Right ventricle myocardium inferior (tissue), 1 donor: ENCODE results near the gene RACGAP1. TPM values are rescaled to one million over a fixed set of nuclear protein-coding genes. Genes with fewer than 3 reads are reported as not detected.

Experiments
- ATAC-seq: fragments of 200-7000 bp; cut with Tn5 transposase; one replicate; pipeline ENCODE4 v1.9.1; 2020; ENCODE audit warnings: mild to moderate bottlenecking, moderate library complexity
- DNase-seq: peaks from one replicate; pipeline ENCODE4 v3.0.0; 2021; ENCODE audit errors: missing footprints
- intact Hi-C: fragments of 100-400 bp; cut with DNase I; formaldehyde crosslinking; loops from one replicate; pipeline ENCODE4 v1.11.0; 2022
- total RNA-seq: library from RNA; stranded (reverse); fragmentation: NEBNext Ultra II Directional; extraction: Animal tissue kit (Norgen Biotek cat#: 25700); gene quantifications from one replicate; pipeline ENCODE4 v1.2.1, GENCODE V29; 2021
- donor health status: DM: no; HTN: yes; CAD: no; lungs with severe emphysema.

Gene RACGAP1
- total RNA-seq, 1 donor from 2014 or later, result 7.3 TPM

DNA sequence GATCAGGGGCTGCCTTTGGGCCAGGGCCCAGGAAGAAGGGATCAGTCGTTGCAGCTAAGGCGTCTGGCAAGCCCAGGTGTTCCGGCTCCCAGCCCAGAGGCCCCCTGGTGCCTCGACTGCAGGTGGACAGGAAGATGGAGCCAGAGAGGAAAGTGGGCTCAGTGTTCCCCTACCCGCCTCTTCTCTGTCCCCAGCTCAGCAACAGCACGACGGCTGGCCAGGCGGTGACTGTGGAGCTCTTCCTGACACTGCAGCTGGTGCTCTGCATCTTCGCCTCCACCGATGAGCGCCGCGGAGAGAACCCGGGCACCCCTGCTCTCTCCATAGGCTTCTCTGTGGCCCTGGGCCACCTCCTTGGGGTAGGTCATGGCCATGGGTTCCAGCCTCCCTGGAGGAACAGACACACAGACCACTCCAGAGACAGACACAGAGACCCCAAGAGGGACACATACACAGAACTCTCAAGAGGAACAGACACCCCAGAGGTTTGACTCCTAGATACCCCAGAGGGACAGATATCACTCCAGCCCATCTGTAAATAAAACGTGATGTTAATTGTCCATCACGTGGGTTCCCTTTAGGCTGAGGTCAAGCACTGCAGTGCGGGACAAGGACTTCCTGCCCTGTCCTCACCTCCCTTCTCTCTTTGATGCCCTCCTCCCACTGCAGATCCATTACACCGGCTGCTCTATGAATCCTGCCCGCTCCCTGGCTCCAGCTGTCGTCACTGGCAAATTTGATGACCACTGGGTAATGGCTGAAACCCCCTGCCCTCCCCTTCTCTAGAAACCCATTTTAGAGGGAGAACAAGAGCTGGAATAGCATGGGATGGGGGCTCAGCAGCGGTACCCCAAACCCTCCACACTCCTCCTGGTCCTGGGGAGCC, 71.1 kb downstream of the RACGAP1 start:
- ATAC-seq, result no peak
- no peak for DNase-seq
- intact Hi-C loops, result no loop called here

DNA sequence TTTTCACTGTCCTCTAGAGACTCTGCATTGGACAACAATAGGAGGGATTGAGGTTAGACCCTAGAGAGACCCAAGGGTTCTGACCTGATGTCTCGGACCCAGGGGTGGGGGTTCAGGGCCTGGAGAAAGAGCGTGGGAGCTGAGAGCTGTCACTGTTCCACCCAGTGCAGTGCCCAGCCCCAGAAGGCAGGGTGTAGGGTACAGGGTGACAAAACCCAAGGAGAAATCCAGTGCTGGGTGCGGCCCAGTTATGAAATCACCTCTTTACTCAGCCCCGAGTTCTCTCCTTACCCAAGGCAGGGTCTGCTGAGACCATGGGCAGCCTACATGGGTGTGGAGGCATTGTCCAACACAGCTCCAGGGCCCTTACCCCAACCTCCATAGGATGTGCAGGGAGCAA, 72.1 kb downstream of the RACGAP1 start:
- intact Hi-C loops, result no loop called here
- ATAC-seq (no peak), DNase-seq (no peak)

DNA sequence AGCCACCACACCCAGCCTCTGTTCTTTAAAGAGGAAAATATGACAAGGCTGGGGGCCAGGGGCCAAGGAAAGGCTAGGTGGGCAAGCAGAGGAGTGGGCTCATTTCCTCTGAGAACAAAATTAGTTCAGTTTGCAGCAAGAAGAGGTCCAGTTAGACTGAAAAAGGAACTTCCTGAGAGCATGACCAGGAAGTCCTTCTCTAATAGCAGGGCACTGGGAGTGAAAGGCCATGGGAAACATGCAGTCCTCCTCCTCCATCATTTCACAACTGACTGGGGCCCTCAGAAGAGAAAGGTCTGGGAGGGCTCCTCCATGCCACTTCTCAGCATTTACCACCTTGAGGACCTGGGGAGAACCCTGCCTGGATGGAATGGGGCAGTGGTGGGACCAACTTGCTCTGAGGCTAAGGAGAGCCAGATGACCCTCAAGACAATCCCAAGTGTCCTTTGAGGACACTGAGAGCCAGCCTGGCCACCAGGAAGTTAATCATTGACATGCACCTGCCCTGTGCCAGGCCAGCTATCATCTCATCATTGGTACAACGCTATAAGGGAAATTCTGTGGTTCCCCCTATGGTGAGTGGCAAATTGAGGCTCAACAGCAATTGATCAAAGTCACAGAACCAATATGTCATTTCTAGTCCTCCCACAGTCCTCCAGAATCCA, 72.8 kb downstream of the RACGAP1 start:
- intact Hi-C loops, result no loop called here
- ATAC-seq, result no peak

DNA sequence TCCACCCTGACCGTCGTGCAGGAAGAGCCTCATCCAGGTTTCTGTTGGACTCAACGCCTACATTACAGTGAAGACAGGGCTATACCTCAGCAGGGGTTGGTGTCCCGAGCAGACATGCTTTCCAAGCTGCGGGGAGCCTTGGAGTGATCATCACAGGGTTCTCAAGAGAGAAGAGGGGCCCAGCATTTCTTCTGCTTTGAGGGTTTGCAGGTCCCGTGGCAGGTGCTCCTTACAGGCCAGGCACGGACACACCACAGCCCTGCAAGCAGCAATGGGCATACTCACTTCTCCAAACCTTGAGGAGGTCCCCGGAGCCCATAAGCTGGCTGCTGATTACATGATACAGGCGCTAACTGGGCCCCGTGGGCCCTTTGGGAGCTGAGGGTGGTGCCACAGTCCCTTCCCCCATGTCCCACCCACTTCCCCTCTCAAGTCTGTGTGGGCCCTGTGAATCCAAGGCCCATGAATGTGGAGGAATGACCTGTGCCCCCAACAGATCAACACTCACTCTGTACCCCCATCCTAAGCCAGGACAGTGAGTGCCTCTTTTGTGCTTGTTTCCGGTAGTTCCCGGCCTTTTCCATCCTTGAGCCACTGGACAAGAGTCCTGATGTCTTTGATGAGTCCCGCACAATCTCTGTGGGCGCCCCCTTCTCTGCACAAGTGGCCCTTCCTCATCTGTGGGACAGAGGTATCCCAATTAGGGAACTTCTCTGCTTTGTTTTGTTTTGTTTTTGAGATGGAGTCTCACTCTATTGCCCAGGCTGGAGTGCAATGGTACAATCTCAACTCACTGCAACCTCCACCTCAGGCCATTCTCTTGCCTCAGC, 73.7 kb downstream of the RACGAP1 start:
- intact Hi-C loops, result no loop called here
- no peak for DNase-seq
- no peak for ATAC-seq

More for the DNA sequence above, 72.8 kb downstream of the RACGAP1 start:
- DNase-seq, result no peak

DNA sequence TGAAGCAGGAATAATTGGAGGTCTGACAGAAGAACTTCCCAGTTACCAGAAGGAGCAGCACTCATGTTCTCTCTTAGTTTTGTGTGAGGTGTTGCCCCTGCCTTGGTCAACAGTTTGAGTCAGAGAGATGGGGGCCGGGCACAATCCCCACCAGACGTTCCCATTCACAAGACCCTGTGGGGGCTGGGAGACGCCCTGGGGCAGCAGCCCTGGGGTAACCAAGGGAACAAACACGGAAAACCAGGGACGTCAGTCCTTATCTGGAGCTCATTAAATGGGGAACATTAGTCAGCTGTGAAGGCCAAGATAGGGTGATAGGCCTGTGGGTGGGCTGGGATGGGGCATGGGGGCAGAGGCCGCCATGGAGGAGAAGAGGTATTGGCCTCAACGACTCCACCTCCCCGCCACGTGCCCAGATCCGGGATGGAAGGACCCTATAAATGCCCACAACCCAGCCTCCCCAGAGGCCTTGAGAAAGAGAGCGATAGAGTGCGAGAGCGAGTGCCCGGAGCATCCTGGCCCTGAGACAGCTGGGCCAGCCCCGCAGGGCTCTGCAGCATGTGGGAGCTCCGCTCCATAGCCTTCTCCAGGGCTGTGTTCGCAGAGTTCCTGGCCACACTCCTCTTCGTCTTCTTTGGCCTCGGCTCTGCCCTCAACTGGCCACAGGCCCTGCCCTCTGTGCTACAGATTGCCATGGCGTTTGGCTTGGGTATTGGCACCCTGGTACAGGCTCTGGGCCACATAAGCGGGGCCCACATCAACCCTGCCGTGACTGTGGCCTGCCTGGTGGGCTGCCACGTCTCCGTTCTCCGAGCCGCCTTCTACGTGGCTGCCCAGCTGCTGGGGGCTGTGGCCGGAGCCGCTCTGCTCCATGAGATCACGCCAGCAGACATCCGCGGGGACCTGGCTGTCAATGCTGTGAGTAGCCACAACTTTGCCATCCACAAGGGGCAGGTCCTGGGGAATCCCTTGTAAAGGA, 74.7 kb downstream of the RACGAP1 start, which contains the start of gene AQP2:
Gene AQP2, plus strand, starts transcription at position 465 of the 979 bp plus-strand sequence. Its CDS starts 94 bp downstream, at position 559.
- DNase-seq (no peak), ATAC-seq (no peak)
- intact Hi-C loops, result no loop called here

DNA sequence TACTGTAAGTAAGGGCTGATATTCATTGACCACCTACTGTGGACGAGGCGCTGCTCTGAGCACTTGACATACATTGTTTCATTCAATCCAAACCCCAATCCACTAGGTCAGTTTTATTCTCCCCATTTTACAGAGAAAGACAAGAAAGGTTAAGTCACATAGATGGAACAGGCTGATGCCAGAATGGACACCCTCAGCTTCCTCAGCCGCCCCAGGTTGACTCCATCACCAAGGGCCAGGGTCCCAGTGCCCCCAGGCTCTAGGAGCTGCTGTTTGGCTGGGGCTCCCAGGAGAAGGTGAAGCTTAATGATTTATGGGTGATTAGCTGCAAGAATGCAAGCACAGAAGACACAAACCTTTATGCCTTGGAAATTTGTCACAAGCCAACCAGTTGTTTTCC, 75.4 kb downstream of the RACGAP1 start:
- DNase-seq (no peak), ATAC-seq (no peak)
- intact Hi-C loops, result no loop called here

DNA sequence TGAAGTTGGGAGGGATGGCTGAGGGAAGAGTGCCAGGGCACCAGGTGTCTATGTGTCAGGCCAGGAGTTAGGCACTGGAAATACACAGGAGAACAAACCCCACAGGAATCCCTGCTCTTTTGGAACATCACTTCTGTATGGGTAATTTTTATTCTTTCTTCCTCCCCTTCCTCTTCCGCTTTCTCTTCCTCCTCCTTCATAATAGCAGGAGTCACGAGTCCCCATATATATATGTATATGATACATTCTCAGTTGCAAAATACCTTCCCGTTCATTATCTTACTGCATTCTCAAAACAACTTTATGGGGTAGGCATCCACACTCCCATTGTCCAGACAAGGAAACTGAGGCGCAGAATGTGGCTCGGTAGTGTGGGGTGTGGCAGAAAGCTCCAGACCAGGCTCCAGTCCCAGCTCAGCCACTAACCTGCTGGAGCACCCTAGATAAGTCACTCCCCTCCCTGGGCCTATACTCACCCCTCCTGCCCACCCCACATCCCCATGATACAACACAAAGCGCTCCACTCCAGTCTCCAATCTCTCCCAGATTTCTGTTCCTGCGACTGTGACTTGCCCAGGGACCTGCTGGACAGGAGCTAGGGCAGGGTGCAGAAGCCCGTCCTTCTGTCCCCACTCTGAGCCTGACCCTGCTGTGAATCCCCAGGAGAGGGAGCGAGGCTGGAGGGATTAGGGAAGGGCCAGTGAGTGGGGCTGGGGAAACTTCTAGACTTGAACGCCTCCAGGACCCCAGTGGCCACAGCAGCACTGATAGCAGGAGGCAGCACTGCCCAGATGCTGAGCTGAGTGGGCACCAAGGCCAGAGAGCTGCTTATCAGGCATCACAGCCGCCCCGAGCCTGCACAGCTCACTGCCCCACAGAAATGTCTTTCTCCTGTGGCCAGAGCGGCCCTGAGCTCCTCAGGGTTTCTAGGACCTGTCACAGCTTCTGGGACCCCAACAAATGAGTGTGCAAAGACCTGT, 76.1 kb downstream of the RACGAP1 start:
- ATAC-seq (no peak), DNase-seq (no peak)
- intact Hi-C loops, result no loop called here

DNA sequence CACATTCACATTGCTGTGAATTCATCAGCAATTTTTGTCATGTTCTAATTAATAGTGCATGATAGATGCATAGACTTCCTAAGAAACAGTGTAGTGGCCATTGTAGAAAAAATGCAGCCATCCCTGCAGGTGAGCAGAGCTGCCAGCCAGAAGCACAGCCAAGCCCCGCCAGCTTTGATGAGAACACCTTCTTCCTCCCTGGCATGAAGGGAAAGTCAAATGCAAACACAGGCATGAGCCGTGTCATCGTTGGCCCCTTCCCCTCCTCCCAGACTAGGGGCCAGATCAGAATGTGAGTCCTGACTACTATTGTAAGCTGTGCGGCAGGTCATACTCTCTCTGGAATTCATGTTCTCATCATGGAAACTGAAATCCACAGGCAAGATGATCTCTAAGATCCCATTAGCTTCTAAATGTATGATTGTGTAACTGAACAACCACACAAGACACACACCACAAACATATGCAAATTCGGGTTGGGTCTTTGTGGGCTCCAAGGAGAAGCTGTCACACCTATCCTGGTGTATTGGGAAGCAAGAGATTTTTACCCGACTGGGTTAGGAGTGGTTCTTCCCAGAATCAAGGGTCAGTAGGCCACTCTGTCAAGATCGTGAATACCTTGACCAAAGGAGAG, 77.6 kb downstream of the RACGAP1 start:
- intact Hi-C loops, result no loop called here
- no peak for DNase-seq
- ATAC-seq, result no peak

DNA sequence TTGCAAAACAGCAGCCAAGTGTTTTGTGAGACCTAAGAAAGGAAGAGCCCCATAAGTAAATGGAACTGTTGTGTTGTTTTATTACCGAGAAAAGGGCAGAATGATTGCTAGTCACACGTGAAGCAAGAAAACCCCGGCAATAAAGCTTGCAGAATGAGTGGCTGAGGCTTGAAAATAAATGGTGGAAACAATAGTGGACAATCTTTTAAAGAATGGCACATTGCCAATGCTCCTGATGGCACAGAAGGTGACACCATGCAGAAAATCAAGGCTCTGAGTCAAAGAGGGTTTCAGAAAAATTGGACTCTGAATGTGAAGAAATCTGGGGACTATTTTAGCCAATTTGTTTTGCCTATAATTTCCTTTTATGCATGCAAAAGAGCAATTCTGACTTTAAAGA, 78.8 kb downstream of the RACGAP1 start:
- intact Hi-C loops, result no loop called here
- ATAC-seq, result no peak
- DNase-seq, result no peak

DNA sequence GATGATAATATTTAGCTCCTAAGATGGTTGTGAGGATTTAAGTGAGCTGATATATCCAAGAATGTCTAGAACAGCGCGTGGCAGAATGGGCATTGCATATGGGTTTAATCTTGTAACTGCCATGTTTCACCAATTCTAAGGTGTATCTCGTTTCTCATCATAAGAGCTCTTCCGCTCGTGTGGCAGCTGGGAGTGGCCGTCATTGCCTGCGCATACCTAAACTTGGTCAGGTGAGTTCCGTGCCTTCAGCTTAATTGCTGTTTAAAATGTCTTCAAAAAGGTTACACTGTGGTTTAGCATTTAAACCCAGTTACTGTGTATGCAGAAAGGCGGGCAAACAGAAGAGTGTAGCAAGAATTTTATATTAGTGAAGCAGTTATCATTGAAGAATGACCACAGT, 79.2 kb downstream of the RACGAP1 start:
- no peak for ATAC-seq
- no peak for DNase-seq
- intact Hi-C loops, result no loop called here

DNA sequence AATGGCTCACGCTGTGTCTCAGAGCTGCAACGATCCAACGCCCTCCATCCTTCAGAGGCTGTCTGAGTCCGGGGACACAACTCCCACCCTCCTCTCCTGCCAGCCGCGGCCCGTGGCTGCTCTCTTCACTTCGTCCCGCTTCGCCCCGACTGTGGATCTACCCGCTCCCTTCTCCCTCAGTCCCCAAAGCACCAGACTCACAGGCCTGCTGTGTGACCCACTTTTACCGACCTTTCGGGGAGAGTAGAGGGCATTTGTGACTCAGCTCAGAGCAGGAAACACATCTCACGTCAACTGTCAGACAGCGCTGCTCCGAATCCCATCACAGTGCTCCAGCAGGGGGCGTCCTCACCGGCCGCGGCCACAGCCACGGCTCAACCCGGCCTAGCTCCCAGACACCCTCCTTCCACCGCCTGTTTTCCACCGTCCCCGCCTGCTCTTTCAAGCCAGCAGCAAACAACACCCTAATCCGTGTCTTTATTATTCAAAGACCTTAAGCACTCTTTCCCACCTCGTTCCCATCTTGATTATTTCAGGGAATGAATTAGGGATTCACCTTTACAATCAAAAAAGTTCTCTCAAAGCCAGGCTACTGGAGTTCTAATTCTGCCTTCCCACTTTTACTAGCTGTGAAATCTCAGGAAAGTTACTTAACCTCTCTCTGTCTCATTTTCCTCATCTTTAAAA, 79.8 kb downstream of the RACGAP1 start:
- ATAC-seq, result peak; percentile 96
- intact Hi-C loops, result loop anchor here (1.0 kb wide), 1 partner anchor 78 kb away; no protein-coding TSS in a partner anchor

DNA sequence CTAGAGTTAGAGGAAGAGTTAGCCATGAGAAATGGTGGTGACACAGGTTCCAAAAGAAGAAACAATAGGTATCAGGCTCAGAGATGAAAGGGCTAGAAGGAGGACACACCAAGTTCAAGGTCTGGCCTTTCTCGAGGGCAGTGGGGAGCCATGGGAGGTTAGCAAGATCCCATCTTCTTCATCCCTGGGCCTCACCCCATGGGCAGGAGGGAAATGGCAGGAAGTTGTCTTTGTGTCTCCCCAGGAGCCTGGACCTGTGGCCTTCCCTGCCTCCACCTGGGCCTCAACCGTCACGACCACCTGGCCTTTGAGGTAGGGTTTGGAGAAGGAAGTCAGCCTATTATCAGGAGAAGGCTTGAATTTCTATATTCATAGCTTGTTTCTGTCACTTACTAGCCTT, 80.6 kb downstream of the RACGAP1 start:
- ATAC-seq (no peak), DNase-seq (no peak)
- intact Hi-C loops, result loop anchor here (1.0 kb wide), 1 partner anchor 77 kb away; no protein-coding TSS in a partner anchor

More for the DNA sequence above, 79.8 kb downstream of the RACGAP1 start:
- DNase-seq, result peak; percentile 88

DNA sequence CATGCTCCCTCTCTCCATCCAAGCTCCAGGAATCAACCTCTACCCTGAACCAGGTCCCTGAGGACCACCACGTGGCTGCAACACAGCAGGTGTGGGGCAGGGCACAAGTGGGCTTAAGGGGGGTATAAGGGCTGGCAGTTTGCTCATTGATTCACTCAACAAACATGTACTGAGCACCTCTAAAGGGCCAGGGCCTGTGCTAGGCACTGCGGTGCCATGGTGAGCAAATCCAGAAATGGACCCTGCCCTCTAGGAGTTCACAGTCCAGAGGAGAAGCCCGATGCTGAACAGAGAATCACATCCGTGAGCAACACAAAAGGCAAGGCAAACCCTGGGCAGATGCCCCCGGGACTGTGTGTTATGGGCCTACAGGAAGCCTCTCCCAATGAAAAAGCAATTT, 81.2 kb downstream of the RACGAP1 start:
- ATAC-seq, result no peak
- intact Hi-C loops, result no loop called here

DNA sequence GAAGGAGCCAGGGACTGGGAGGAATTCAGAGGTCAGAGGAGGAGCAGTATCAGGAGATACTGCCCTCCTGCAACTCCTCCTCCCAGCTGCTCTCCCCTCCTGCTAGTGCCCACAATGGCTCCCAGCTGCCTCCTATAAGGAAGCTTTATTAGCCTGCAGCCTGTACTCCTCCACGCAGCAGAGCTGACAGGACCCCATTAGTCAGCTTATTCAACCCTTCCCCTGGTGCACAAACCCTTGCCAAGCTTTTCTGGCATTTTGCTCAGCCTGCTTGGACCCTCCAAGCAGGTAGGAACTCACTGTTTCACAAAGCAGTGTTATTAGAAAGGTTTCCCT, 81.7 kb downstream of the RACGAP1 start:
- intact Hi-C loops, result no loop called here
- ATAC-seq (no peak), DNase-seq (no peak)

More for the DNA sequence above, 81.2 kb downstream of the RACGAP1 start:
- no peak for DNase-seq

DNA sequence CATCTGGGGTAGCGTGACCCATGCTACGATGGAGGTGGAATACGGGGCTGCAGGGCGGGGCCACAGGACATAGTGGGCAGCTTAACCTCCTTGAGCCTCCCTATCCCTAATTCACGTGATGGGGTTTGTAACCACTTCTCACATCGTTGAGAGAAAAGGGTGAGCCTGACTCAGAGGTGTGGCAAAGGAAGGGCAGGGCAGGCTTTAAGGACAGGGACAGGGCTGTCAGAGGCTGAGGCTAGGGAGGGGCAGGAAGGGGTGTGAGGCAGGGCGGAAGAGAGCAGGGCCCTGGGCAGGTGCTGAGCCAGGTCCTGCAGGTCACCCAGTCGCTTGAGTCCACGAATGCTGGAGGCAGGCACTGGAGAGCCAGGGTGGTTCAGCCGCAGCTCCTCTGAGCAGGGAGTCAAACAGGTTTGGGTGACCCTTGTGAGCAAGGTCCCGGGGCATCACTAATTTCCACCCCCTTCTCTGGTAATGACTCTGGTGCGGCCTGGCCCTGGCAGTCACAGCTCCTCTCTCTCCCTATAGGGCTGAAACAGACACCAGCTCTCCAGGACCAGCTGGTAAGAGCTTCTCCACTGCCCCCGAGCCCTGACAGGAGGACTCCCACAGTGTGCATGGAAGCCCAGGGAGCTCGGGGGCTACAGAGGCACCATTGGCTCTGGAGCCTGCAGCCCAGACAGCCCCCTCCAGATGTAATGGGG, 82.2 kb downstream of the RACGAP1 start:
- DNase-seq (no peak), ATAC-seq (no peak)
- intact Hi-C loops, result no loop called here
